ENCODE measurements around the gene HSD17B11. TPM values are rescaled to one million over a fixed set of nuclear protein-coding genes. Genes with fewer than 3 reads are reported as not detected.

HSD17B11 gene
- polyA plus RNA-seq, 1 donor (not counting 4 experiments of a cell fraction or from before 2014, with no cell fraction given), result 8.5 TPM

- dilution Hi-C loops (cut with MboI; ENCODE audit: extremely low pct_ligation_motif_present, low sequenced_read_pairs), result no loop called here
- Histone ChIP-seq H3K4me1 (ENCODE audit: control insufficient read depth, extremely low read depth, insufficient read depth, low read length) (peaks cover 10% of the 10 kb centered on the region), H2AFZ (ENCODE audit: control insufficient read depth, low read length) (no peak overlapping the region), H3K9ac (ENCODE audit: control insufficient read depth, extremely low read depth, insufficient read depth, low read length) (peak overlapping the region; percentile 93), H3K4me3 (ENCODE audit: control insufficient read depth in 2 of 3, extremely low read depth in 1 of 3, insufficient read depth in 2 of 3, low read depth in 1 of 3, low read length in 3 of 3) (peak overlapping the region; percentile 90 to 96 (median 90)), H3K27ac (ENCODE audit: control insufficient read depth, insufficient read depth, low read length) (peak overlapping the region; percentile 92), H3K79me2 (ENCODE audit: control insufficient read depth, insufficient read depth, low read length) (peaks cover 47% of the 10 kb centered on the region), H4K20me1 (ENCODE audit: control insufficient read depth, extremely low read depth, insufficient read depth, low read length) (no peaks in the 10 kb centered on the region), H3K36me3 (ENCODE audit: control insufficient read depth in 2 of 2, extremely low read depth in 1 of 2, insufficient read depth in 2 of 2, low read length in 2 of 2) (no peaks in the 10 kb centered on the region), H3K27me3 (ENCODE audit: control insufficient read depth, extremely low read depth, insufficient read depth, low read length) (no peaks in the 10 kb centered on the region), H3K9me1 (ENCODE audit: control insufficient read depth, extremely low read depth, insufficient read depth, low read length) (no peaks in the 10 kb centered on the region), H3K4me2 (ENCODE audit: control insufficient read depth, extremely low read depth, insufficient read depth, low read depth, low read length) (peak overlapping the region; percentile 91), H3K9me3 (ENCODE audit: control insufficient read depth, low read depth, low read length) (no peaks in the 10 kb centered on the region)
- FAIRE-seq, result no peak
- TF ChIP-seq CTCF (optimal IDR thresholded peaks at IDR 0.05 in 1 of 3, IDR thresholded peaks at IDR 0.05 in 1 of 3, conservative IDR thresholded peaks at IDR 0.05 in 1 of 3; ENCODE audit: extremely low read depth in 1 of 3, insufficient read depth in 2 of 3, low read length in 3 of 3), result no peak
- DNase-seq (ENCODE audit: low read depth, low spot score), result no peak
Measured at GRCh38 chr4:87423317-87424098, 32.5 kb upstream of the HSD17B11 start.

- DNase-seq (ENCODE audit: low read depth, low spot score), result peak; percentile 79
- no peaks in the 10 kb centered on the region for H3K9me3 ChIP-seq (ENCODE audit: control insufficient read depth, low read depth, low read length)
- dilution Hi-C loops (cut with MboI; ENCODE audit: extremely low pct_ligation_motif_present, low sequenced_read_pairs), result no loop called here
- no peaks in the 10 kb centered on the region for H3K9me1 ChIP-seq (ENCODE audit: control insufficient read depth, extremely low read depth, insufficient read depth, low read length)
- peak within 1 kb of the TSS; percentile 98 for H2AFZ ChIP-seq (ENCODE audit: control insufficient read depth, low read length)
- TF ChIP-seq EZH2 (IDR thresholded peaks at IDR 0.05; ENCODE audit: low read length), result no peak
- no peak for TF ChIP-seq CTCF (optimal IDR thresholded peaks at IDR 0.05 in 1 of 3, IDR thresholded peaks at IDR 0.05 in 1 of 3, conservative IDR thresholded peaks at IDR 0.05 in 1 of 3; ENCODE audit: extremely low read depth in 1 of 3, insufficient read depth in 2 of 3, low read length in 3 of 3)
- H3K4me2 ChIP-seq (ENCODE audit: control insufficient read depth, extremely low read depth, insufficient read depth, low read depth, low read length), result peak within 1 kb of the TSS; percentile 91
- peak; percentile 48 for FAIRE-seq
- peak within 1 kb of the TSS; percentile 93 for H3K9ac ChIP-seq (ENCODE audit: control insufficient read depth, extremely low read depth, insufficient read depth, low read length)
- H3K27me3 ChIP-seq (ENCODE audit: control insufficient read depth, extremely low read depth, insufficient read depth, low read length), result no peaks in the 10 kb centered on the region
- peak within 1 kb of the TSS; percentile 92 for H3K27ac ChIP-seq (ENCODE audit: control insufficient read depth, insufficient read depth, low read length)
- H3K4me1 ChIP-seq (ENCODE audit: control insufficient read depth, extremely low read depth, insufficient read depth, low read length), result peaks cover 10% of the 10 kb centered on the region
- H3K79me2 ChIP-seq (ENCODE audit: control insufficient read depth, insufficient read depth, low read length), result peaks cover 43% of the 10 kb centered on the region
- no peaks in the 10 kb centered on the region for H4K20me1 ChIP-seq (ENCODE audit: control insufficient read depth, extremely low read depth, insufficient read depth, low read length)
- H3K36me3 ChIP-seq (ENCODE audit: control insufficient read depth in 2 of 2, extremely low read depth in 1 of 2, insufficient read depth in 2 of 2, low read length in 2 of 2), result no peaks in the 10 kb centered on the region
- H3K4me3 ChIP-seq (ENCODE audit: control insufficient read depth in 2 of 3, extremely low read depth in 1 of 3, insufficient read depth in 2 of 3, low read depth in 1 of 3, low read length in 3 of 3), result peak within 1 kb of the TSS; percentile 90 to 96 (median 90)
Measured at GRCh38 chr4:87422104-87423052, 31.4 kb upstream of the HSD17B11 start, which contains the start of gene NUDT9. NUDT9 (plus strand) TSS chr4:87422573; CDS start chr4:87422906, 333 bp downstream.
